Epithelial cell of esophagus (primary cell): ENCODE data around the gene DDX51.

ENCODE experiments used
- DNase-seq: peaks from one replicate; pipeline ENCODE4 v3.0.0; 2010; ENCODE audit warnings: low read depth
- H3K4me3 ChIP-seq: 2 replicates; pipeline ENCODE4 v1.5.1; 2011; ENCODE audit warnings: mild to moderate bottlenecking, low read length, control low read depth
- CTCF ChIP-seq: IDR thresholded peaks from 2 replicates; pipeline ENCODE4 v1.5.1; 2011; ENCODE audit warnings: low read depth, mild to moderate bottlenecking, low read length, control low read depth, inconsistent platforms; ENCODE audit not compliant: insufficient read depth; ENCODE audit errors: missing control alignments

DDX51 gene

GRCh38 chr12:132173135-132174014, 29.3 kb upstream of the DDX51 start:
- TF ChIP-seq CTCF = no peak
- DNase-seq = no peak
- H3K4me3 ChIP-seq = no peak overlapping the region

- H3K4me3 ChIP-seq = no peak overlapping the region
- TF ChIP-seq CTCF = no peak
These were observed 28.5 kb upstream of the DDX51 start for GRCh38 chr12:132172619-132173018.

GRCh38 chr12:132171968-132172521, 27.9 kb upstream of the DDX51 start:
- TF ChIP-seq CTCF = no peak
- DNase-seq = no peak
- H3K4me3 ChIP-seq = no peak overlapping the region

More at GRCh38 chr12:132172619-132173018, 28.5 kb upstream of the DDX51 start:
- DNase-seq = no peak

- no peak overlapping the region for H3K4me3 ChIP-seq
- DNase-seq = no peak
- no peak for TF ChIP-seq CTCF
These were observed 27.3 kb upstream of the DDX51 start for GRCh38 chr12:132171293-132171967.

GRCh38 chr12:132170637-132171292, 26.6 kb upstream of the DDX51 start:
- H3K4me3 ChIP-seq = no peak overlapping the region
- TF ChIP-seq CTCF = no peak
- DNase-seq = no peak

- no peak for TF ChIP-seq CTCF
- no peak for DNase-seq
- no peak overlapping the region for H3K4me3 ChIP-seq
These were observed 26.0 kb upstream of the DDX51 start for GRCh38 chr12:132170094-132170636.
